ENCODE data around the gene PLXNB1. TPM values are rescaled to one million over a fixed set of nuclear protein-coding genes. Genes with fewer than 3 reads are reported as not detected.

Gene PLXNB1
- total and polyA plus RNA-seq, 7 experiments from 2014 or later = 0.79 to 3.3 (median 2.7) TPM; not detected in 2

- Mint-ChIP-seq H3K4me3 (no peak overlapping the region), H3K4me1 (no peaks in the 10 kb centered on the region), H3K36me3 (no peaks in the 10 kb centered on the region), H3K27ac (no peak overlapping the region), H3K9me3 (no peaks in the 10 kb centered on the region), H3K27me3 (peaks cover 0 to 5% (median 0%) of the 10 kb centered on the region in 5 donors)
- Histone ChIP-seq H3K27me3 (ENCODE audit: control insufficient read depth in 2 of 2, insufficient read depth in 2 of 2, low read length in 2 of 2) (no peaks in the 10 kb centered on the region), H3K4me3 (ENCODE audit: low read length) (no peak overlapping the region), H3K9me3 (ENCODE audit: control insufficient read depth in 2 of 3, low read length in 3 of 3) (no peaks in the 10 kb centered on the region), H3K4me1 (ENCODE audit: control insufficient read depth in 2 of 2, insufficient read depth in 2 of 2, low read length in 2 of 2) (no peaks in the 10 kb centered on the region), H3K27ac (ENCODE audit: low read depth, low read length) (no peak overlapping the region), H3K36me3 (ENCODE audit: control insufficient read depth in 2 of 3, insufficient read depth in 3 of 3, low read length in 3 of 3) (no peaks in the 10 kb centered on the region)
- POLR2A ChIA-PET = interaction anchor here (1.4 kb wide), 1 partner anchor 18 kb away, joined by 3 read pairs; the partner anchor contains the start of genes CCDC51 and TMA7
- intact Hi-C loops (cut with micrococcal nuclease) = no loop called here
- ATAC-seq = no peak
- DNase-seq = no peak
- CTCF ChIA-PET = interaction anchor here (0.9 to 2.2 kb wide), 2 partner anchors 14 to 22 kb away, joined by 4 to 6 read pairs; no protein-coding TSS in a partner anchor
These were observed 7.6 kb downstream of the PLXNB1 start for GRCh38 chr3:48422272-48422671.

- Histone ChIP-seq H3K27ac (ENCODE audit: low read depth, low read length) (no peak overlapping the region), H3K4me1 (ENCODE audit: control insufficient read depth in 2 of 2, insufficient read depth in 2 of 2, low read length in 2 of 2) (no peaks in the 10 kb centered on the region), H3K36me3 (ENCODE audit: control insufficient read depth in 2 of 3, insufficient read depth in 3 of 3, low read length in 3 of 3) (no peaks in the 10 kb centered on the region), H3K27me3 (ENCODE audit: control insufficient read depth in 2 of 2, insufficient read depth in 2 of 2, low read length in 2 of 2) (no peaks in the 10 kb centered on the region), H3K9me3 (ENCODE audit: control insufficient read depth in 2 of 3, low read length in 3 of 3) (no peaks in the 10 kb centered on the region), H3K4me3 (ENCODE audit: low read length) (no peak overlapping the region)
- DNase-seq (no peak), ATAC-seq (no peak)
- no peaks in the 10 kb centered on the region for H3K27me3 Mint-ChIP-seq
- H3K27ac Mint-ChIP-seq = peak overlapping the region in 1 of 9 donors; percentile 30
- ChIA-PET POLR2A (no interaction called here), CTCF (no interaction called here)
- H3K4me1 Mint-ChIP-seq = no peaks in the 10 kb centered on the region
- intact Hi-C loops (cut with micrococcal nuclease) = no loop called here
- H3K4me3 Mint-ChIP-seq = no peak overlapping the region
- H3K9me3 Mint-ChIP-seq = no peaks in the 10 kb centered on the region
- no peaks in the 10 kb centered on the region for H3K36me3 Mint-ChIP-seq
These were observed 9.3 kb downstream of the PLXNB1 start for GRCh38 chr3:48420561-48420960.

- H3K36me3 Mint-ChIP-seq = no peaks in the 10 kb centered on the region
- POLR2A ChIA-PET = no interaction called here
These were observed 10.3 kb downstream of the PLXNB1 start for GRCh38 chr3:48419597-48419996.

DNA sequence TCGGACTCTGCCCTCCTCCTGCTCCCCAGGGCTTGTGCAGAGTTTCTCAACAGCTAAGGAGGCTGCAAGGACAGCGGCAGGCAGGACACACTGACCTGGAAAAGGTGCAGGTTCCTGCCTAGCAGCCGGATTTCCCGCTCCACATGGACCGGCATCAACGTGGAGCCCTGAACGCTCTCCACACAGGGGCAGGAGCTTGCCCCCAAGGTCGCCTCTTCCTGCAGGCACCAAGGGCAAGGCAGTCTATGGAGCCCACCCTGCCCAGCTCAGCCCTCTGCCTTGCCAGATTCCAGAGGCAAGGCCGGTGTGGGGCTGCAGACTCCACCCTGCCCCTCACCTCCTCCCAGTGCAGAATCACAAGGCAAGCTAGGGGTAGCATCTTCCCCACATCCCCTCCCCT lies 10.7 kb downstream of the PLXNB1 start:
- H3K4me3 Mint-ChIP-seq = no peak overlapping the region
- POLR2A ChIA-PET = no interaction called here

More at GRCh38 chr3:48419597-48419996, 10.3 kb downstream of the PLXNB1 start:
- Histone ChIP-seq H3K4me3 (ENCODE audit: low read length) (no peak overlapping the region), H3K4me1 (ENCODE audit: control insufficient read depth in 2 of 2, insufficient read depth in 2 of 2, low read length in 2 of 2) (no peaks in the 10 kb centered on the region), H3K27ac (ENCODE audit: low read depth, low read length) (no peak overlapping the region), H3K36me3 (ENCODE audit: control insufficient read depth in 2 of 3, insufficient read depth in 3 of 3, low read length in 3 of 3) (no peaks in the 10 kb centered on the region), H3K9me3 (ENCODE audit: control insufficient read depth in 2 of 3, low read length in 3 of 3) (no peaks in the 10 kb centered on the region), H3K27me3 (ENCODE audit: control insufficient read depth in 2 of 2, insufficient read depth in 2 of 2, low read length in 2 of 2) (no peaks in the 10 kb centered on the region)
- DNase-seq = no peak
- no peaks in the 10 kb centered on the region for H3K27me3 Mint-ChIP-seq
- no peak overlapping the region for H3K4me3 Mint-ChIP-seq
- CTCF ChIA-PET = no interaction called here
- intact Hi-C loops (cut with micrococcal nuclease) = no loop called here
- ATAC-seq = no peak
- no peaks in the 10 kb centered on the region for H3K9me3 Mint-ChIP-seq
- no peak overlapping the region for H3K27ac Mint-ChIP-seq
- H3K4me1 Mint-ChIP-seq = no peaks in the 10 kb centered on the region

GRCh38 chr3:48418651-48419050 lies 11.2 kb downstream of the PLXNB1 start:
- ChIA-PET POLR2A (no interaction called here), CTCF (interaction anchor here (0.5 to 0.7 kb wide), 2 partner anchors 18 to 207 kb away, joined by 3 read pairs; no protein-coding TSS in a partner anchor)
- Mint-ChIP-seq H3K9me3 (peaks cover 0 to 2% (median 0%) of the 10 kb centered on the region in 11 donors), H3K4me3 (no peak overlapping the region), H3K27ac (no peak overlapping the region), H3K4me1 (no peaks in the 10 kb centered on the region), H3K27me3 (no peaks in the 10 kb centered on the region), H3K36me3 (no peaks in the 10 kb centered on the region)
- H3K4me1 ChIP-seq (ENCODE audit: control insufficient read depth in 2 of 2, insufficient read depth in 2 of 2, low read length in 2 of 2) = no peaks in the 10 kb centered on the region
- H3K4me3 ChIP-seq (ENCODE audit: low read length) = no peak overlapping the region
- H3K27me3 ChIP-seq (ENCODE audit: control insufficient read depth in 2 of 2, insufficient read depth in 2 of 2, low read length in 2 of 2) = no peaks in the 10 kb centered on the region
- H3K9me3 ChIP-seq (ENCODE audit: control insufficient read depth in 2 of 3, low read length in 3 of 3) = no peaks in the 10 kb centered on the region
- H3K27ac ChIP-seq (ENCODE audit: low read depth, low read length) = no peak overlapping the region
- no peaks in the 10 kb centered on the region for H3K36me3 ChIP-seq (ENCODE audit: control insufficient read depth in 2 of 3, insufficient read depth in 3 of 3, low read length in 3 of 3)
- ATAC-seq (no peak), DNase-seq (no peak)
- intact Hi-C loops (cut with micrococcal nuclease) = no loop called here

More for the DNA sequence above, 10.7 kb downstream of the PLXNB1 start:
- H3K4me1 Mint-ChIP-seq = no peaks in the 10 kb centered on the region
- H3K9me3 Mint-ChIP-seq = peaks cover 0 to 2% (median 0%) of the 10 kb centered on the region in 11 donors
- no peaks in the 10 kb centered on the region for H3K27me3 ChIP-seq (ENCODE audit: control insufficient read depth in 2 of 2, insufficient read depth in 2 of 2, low read length in 2 of 2)
- no peak overlapping the region for H3K27ac Mint-ChIP-seq
- no peak overlapping the region for H3K27ac ChIP-seq (ENCODE audit: low read depth, low read length)
- CTCF ChIA-PET = interaction anchor here (0.7 kb wide), 1 partner anchor 17 kb away, joined by 3 read pairs; no protein-coding TSS in a partner anchor
- intact Hi-C loops (cut with micrococcal nuclease) = no loop called here
- H3K36me3 Mint-ChIP-seq = no peaks in the 10 kb centered on the region
- no peaks in the 10 kb centered on the region for H3K27me3 Mint-ChIP-seq
- H3K4me1 ChIP-seq (ENCODE audit: control insufficient read depth in 2 of 2, insufficient read depth in 2 of 2, low read length in 2 of 2) = no peaks in the 10 kb centered on the region
- no peaks in the 10 kb centered on the region for H3K36me3 ChIP-seq (ENCODE audit: control insufficient read depth in 2 of 3, insufficient read depth in 3 of 3, low read length in 3 of 3)
- ATAC-seq (no peak), DNase-seq (no peak)
- no peaks in the 10 kb centered on the region for H3K9me3 ChIP-seq (ENCODE audit: control insufficient read depth in 2 of 3, low read length in 3 of 3)
- no peak overlapping the region for H3K4me3 ChIP-seq (ENCODE audit: low read length)

DNA sequence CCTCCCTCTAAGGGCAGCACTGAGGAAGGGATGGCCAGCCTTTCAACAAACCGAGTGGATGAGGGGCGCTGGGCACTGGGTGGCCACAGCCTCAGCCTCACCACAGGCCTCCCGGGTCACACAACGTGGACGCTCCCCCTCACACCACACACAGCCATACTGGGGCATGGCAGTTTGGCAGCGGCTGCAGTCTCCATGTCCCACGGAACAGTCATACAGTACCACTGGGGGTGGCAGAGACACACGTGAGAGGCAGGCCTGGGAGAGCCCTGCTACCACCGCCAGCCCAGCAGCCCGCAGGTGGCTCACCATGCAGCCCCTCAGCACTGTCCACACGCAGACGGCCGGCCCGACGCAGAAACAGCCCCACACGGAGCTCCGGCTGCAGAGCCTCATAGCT lies 11.7 kb downstream of the PLXNB1 start:
- Mint-ChIP-seq H3K27ac (no peak overlapping the region), H3K9me3 (peaks cover 0 to 2% (median 0%) of the 10 kb centered on the region in 11 donors), H3K36me3 (no peaks in the 10 kb centered on the region), H3K27me3 (no peaks in the 10 kb centered on the region), H3K4me3 (no peak overlapping the region), H3K4me1 (no peaks in the 10 kb centered on the region)
- Histone ChIP-seq H3K4me1 (ENCODE audit: control insufficient read depth in 2 of 2, insufficient read depth in 2 of 2, low read length in 2 of 2) (no peaks in the 10 kb centered on the region), H3K27ac (ENCODE audit: low read depth, low read length) (no peak overlapping the region), H3K36me3 (ENCODE audit: control insufficient read depth in 2 of 3, insufficient read depth in 3 of 3, low read length in 3 of 3) (no peaks in the 10 kb centered on the region), H3K4me3 (ENCODE audit: low read length) (no peak overlapping the region), H3K9me3 (ENCODE audit: control insufficient read depth in 2 of 3, low read length in 3 of 3) (no peaks in the 10 kb centered on the region), H3K27me3 (ENCODE audit: control insufficient read depth in 2 of 2, insufficient read depth in 2 of 2, low read length in 2 of 2) (no peaks in the 10 kb centered on the region)
- intact Hi-C loops (cut with micrococcal nuclease) = no loop called here
- ChIA-PET CTCF (interaction anchor here (0.5 kb wide), 1 partner anchor 208 kb away, joined by 3 read pairs; no protein-coding TSS in a partner anchor), POLR2A (no interaction called here)
- DNase-seq = no peak
- ATAC-seq = no peak

GRCh38 chr3:48417529-48418108 lies 12.3 kb downstream of the PLXNB1 start:
- H3K9me3 Mint-ChIP-seq = peaks cover 0 to 2% (median 0%) of the 10 kb centered on the region in 11 donors
- Histone ChIP-seq H3K27me3 (ENCODE audit: control insufficient read depth in 2 of 2, insufficient read depth in 2 of 2, low read length in 2 of 2) (no peaks in the 10 kb centered on the region), H3K27ac (ENCODE audit: low read depth, low read length) (no peak overlapping the region), H3K9me3 (ENCODE audit: control insufficient read depth in 2 of 3, low read length in 3 of 3) (no peaks in the 10 kb centered on the region), H3K4me3 (ENCODE audit: low read length) (no peak overlapping the region), H3K36me3 (ENCODE audit: control insufficient read depth in 2 of 3, insufficient read depth in 3 of 3, low read length in 3 of 3) (no peaks in the 10 kb centered on the region), H3K4me1 (ENCODE audit: control insufficient read depth in 2 of 2, insufficient read depth in 2 of 2, low read length in 2 of 2) (no peaks in the 10 kb centered on the region)
- no peaks in the 10 kb centered on the region for H3K4me1 Mint-ChIP-seq
- DNase-seq = no peak
- ATAC-seq = no peak
- CTCF ChIA-PET = no interaction called here
- intact Hi-C loops (cut with micrococcal nuclease) = no loop called here
- H3K4me3 Mint-ChIP-seq = no peak overlapping the region
- POLR2A ChIA-PET = no interaction called here
- H3K27me3 Mint-ChIP-seq = no peaks in the 10 kb centered on the region
- no peak overlapping the region for H3K27ac Mint-ChIP-seq
- no peaks in the 10 kb centered on the region for H3K36me3 Mint-ChIP-seq

All from naive thymus-derived CD4-positive, alpha-beta T cell (primary cell).